Daoy (cell line): ENCODE results near the gene KHDC1L. TPM values are rescaled to one million over a fixed set of nuclear protein-coding genes. Genes with fewer than 3 reads are reported as not detected.
"Not testable (repeated sequence)": the region's sequence is repeated elsewhere in the genome, so short reads cannot be mapped to it uniquely, and the experiment has no call there.

ENCODE experiments used
- DNase-seq: peaks from one replicate; pipeline ENCODE4 v3.0.0-alpha.2; 2015; ENCODE audit warnings: low read depth
- total RNA-seq: library from RNA; depleted of rRNA; stranded (reverse); fragments of >200 nt; shearing (Covaris generic); gene quantifications from 2 replicates; pipeline ENCODE4 v1.2.3, GENCODE V29; 2014; rRNA removed

Gene KHDC1L
- 0.83 TPM in 1 of 2 replicates, not detected in the other for total RNA-seq

- DNase-seq, result no peak
These were observed at the start of gene KHDC1L for GRCh38 chr6:73225396-73225795. KHDC1L (minus strand) TSS chr6:73225496; CDS start chr6:73225408, 88 bp downstream.

- DNase-seq, result not testable (repeated sequence)
These were observed 44.0 kb upstream of the KHDC1L start for GRCh38 chr6:73269296-73269695.

- not testable (repeated sequence) for DNase-seq
These were observed 43.6 kb upstream of the KHDC1L start for GRCh38 chr6:73268896-73269295.

GRCh38 chr6:73264446-73264845, 39.1 kb upstream of the KHDC1L start:
- DNase-seq, result no peak

GRCh38 chr6:73263570-73263909, 38.2 kb upstream of the KHDC1L start:
- DNase-seq, result no peak

GRCh38 chr6:73262671-73263569, 37.6 kb upstream of the KHDC1L start, which contains the start of gene KHDC1:
KHDC1 (minus strand) TSS chr6:73263196; CDS start chr6:73242517, 20,679 bp downstream.
- DNase-seq, result peak; percentile 84

- DNase-seq, result no peak
These were observed 33.4 kb upstream of the KHDC1L start for GRCh38 chr6:73258721-73259120.

GRCh38 chr6:73254323-73254722, 29.0 kb upstream of the KHDC1L start:
- DNase-seq, result not testable (repeated sequence)

GRCh38 chr6:73252703-73253102, 27.4 kb upstream of the KHDC1L start:
- no peak for DNase-seq

GRCh38 chr6:73250016-73250415, 24.7 kb upstream of the KHDC1L start:
- DNase-seq, result no peak

GRCh38 chr6:73248192-73248903, 23.1 kb upstream of the KHDC1L start:
- DNase-seq, result no peak

GRCh38 chr6:73242001-73242400, 16.7 kb upstream of the KHDC1L start:
- no peak for DNase-seq

- no peak for DNase-seq
These were observed 15.4 kb upstream of the KHDC1L start for GRCh38 chr6:73240730-73241129.

GRCh38 chr6:73236144-73236750, 11.0 kb upstream of the KHDC1L start:
- peak; percentile 34 for DNase-seq

GRCh38 chr6:73234733-73235132, 9.4 kb upstream of the KHDC1L start:
- peak; percentile 57 for DNase-seq

- not testable (repeated sequence) for DNase-seq
These were observed 8.7 kb upstream of the KHDC1L start for GRCh38 chr6:73233971-73234370.

GRCh38 chr6:73233048-73233447, 7.8 kb upstream of the KHDC1L start:
- no peak for DNase-seq

GRCh38 chr6:73231986-73232391, 6.7 kb upstream of the KHDC1L start:
- no peak for DNase-seq

- no peak for DNase-seq
These were observed 2.4 kb upstream of the KHDC1L start for GRCh38 chr6:73227606-73228255.

- DNase-seq, result no peak
These were observed 8.4 kb downstream of the KHDC1L start for GRCh38 chr6:73216859-73217258.

- DNase-seq, result no peak
These were observed 16.2 kb downstream of the KHDC1L start for GRCh38 chr6:73209117-73209516.
